HCT116 (cell line): ENCODE data around the gene PRMT3. TPM values are rescaled to one million over a fixed set of nuclear protein-coding genes. Genes with fewer than 3 reads are reported as not detected.

Source experiments
- ATAC-seq: fragments of 200-7000 bp; cut with Tn5 transposase; 2 replicates; pipeline ENCODE4 v1.9.1; 2020; ENCODE audit warnings: mild to moderate bottlenecking, moderate library complexity
- BruUV-seq: library from RNA; stranded (reverse); fragments of 400-500 nt; replicated peaks from 2 replicates; lab custom pipeline; 2021; lab: Mats Ljungman, UMichigan
- CTCF ChIA-PET: fragments of 300-600 bp; sonication (Branson Sonifier 250); formaldehyde crosslinking; loops from one replicate; lab custom pipeline; 2021; ENCODE audit warnings: antibody characterized with exemption; lab: Charles Lee
- POLR2A ChIA-PET: fragments of 300-600, 350-600 bp; sonication (Branson Sonifier 250); formaldehyde crosslinking; loops from one replicate; lab custom pipeline; 2021; ENCODE audit warnings: antibody characterized with exemption; lab: Charles Lee
- RAD21 ChIA-PET, 2 experiments: fragments of 300-600 bp; sonication (Branson Sonifier 250); formaldehyde crosslinking; loops; one replicate each; lab custom pipeline; 2023; ENCODE audit warnings: low total read pairs in 2 of 2; ENCODE audit not compliant: uncharacterized antibody in 2 of 2, unreplicated experiment in 2 of 2, low non-redundant PET in 1 of 2; lab: Charles Lee
- DNase-seq: peaks from one replicate; pipeline ENCODE4 v3.0.0-alpha.2; 2010; ENCODE audit warnings: low read depth, low spot score
- H2AFZ ChIP-seq: fragments of 200-600 bp; shearing (Covaris generic), sonication (generic); 2 replicates; pipeline ENCODE4 v1.6.1; 2017; ENCODE audit warnings: low read depth, mixed run types, mixed read lengths, antibody characterized with exemption, low read length; ENCODE audit not compliant: poor library complexity, severe bottlenecking
- H3K27ac ChIP-seq: 2 replicates; pipeline ENCODE4 v1.5.1; 2012; ENCODE audit warnings: low read depth, low read length
- H3K27me3 ChIP-seq: fragments of 200-600 bp; sonication (generic); 2 replicates; pipeline ENCODE4 v1.6.1; 2016; ENCODE audit warnings: mixed run types, low read length, mixed read lengths; ENCODE audit not compliant: insufficient read depth
- H3K36me3 ChIP-seq, 2 experiments: fragments of 200-500 bp in 1 of 2; fragments of 200-600 bp in 1 of 2; sonication (Bioruptor generic) in 1 of 2; sonication (generic) in 1 of 2; 2 replicates each; pipeline versions ENCODE4 v1.5.1 to v1.6.1; 2014 to 2016; ENCODE audit warnings: low read length in 2 of 2, inconsistent platforms in 1 of 2, mixed read lengths in 1 of 2, mixed run types in 1 of 2; ENCODE audit not compliant: insufficient read depth in 2 of 2, control insufficient read depth in 1 of 2
- H3K4me1 ChIP-seq, 2 experiments: fragments of 200-600 bp in 1 of 2; sonication (generic) in 1 of 2; 2 replicates each; pipeline versions ENCODE4 v1.5.1 to v1.6.1; 2012 to 2017; ENCODE audit warnings: low read length in 2 of 2, inconsistent platforms in 1 of 2, mild to moderate bottlenecking in 1 of 2, mixed read lengths in 1 of 2, mixed run types in 1 of 2, moderate library complexity in 1 of 2; ENCODE audit not compliant: insufficient read depth in 2 of 2, control insufficient read depth in 1 of 2
- H3K4me2 ChIP-seq: fragments of 200-600 bp; sonication (generic); 2 replicates; pipeline ENCODE4 v1.6.1; 2017; ENCODE audit warnings: mixed run types, low read length, mixed read lengths
- H3K4me3 ChIP-seq, 2 experiments: fragments of 200-600 bp in 1 of 2; sonication (generic) in 1 of 2; replicated peaks in 1 of 2; 2 replicates each; pipeline ENCODE4 v1.5.1; 2011 to 2016; ENCODE audit warnings: low read length in 2 of 2, control low read depth in 1 of 2, low read depth in 1 of 2, mild to moderate bottlenecking in 1 of 2, mixed read lengths in 1 of 2, mixed run types in 1 of 2
- H3K79me2 ChIP-seq: fragments of 200-600 bp; sonication (generic); 2 replicates; pipeline ENCODE4 v1.6.1; 2017; ENCODE audit warnings: mild to moderate bottlenecking, mixed run types, low read length, moderate library complexity, mixed read lengths; ENCODE audit not compliant: insufficient read depth
- H3K9ac ChIP-seq: fragments of 200-600 bp; sonication (generic); 2 replicates; pipeline ENCODE4 v1.6.1; 2016; ENCODE audit warnings: low read length, mixed read lengths
- H3K9me2 ChIP-seq: fragments of 200-600 bp; sonication (generic), shearing (Covaris generic); 2 replicates; pipeline ENCODE4 v1.6.1; 2017; ENCODE audit warnings: mixed run types, mild to moderate bottlenecking, moderate library complexity; ENCODE audit not compliant: insufficient read depth
- H3K9me3 ChIP-seq, 2 experiments: fragments of 200-500 bp in 1 of 2; fragments of 200-600 bp in 1 of 2; sonication (Bioruptor generic) in 1 of 2; sonication (generic) in 1 of 2; 2 replicates each; pipeline ENCODE4 v1.6.1; 2014 to 2017; ENCODE audit warnings: low read length in 2 of 2, mixed read lengths in 2 of 2, inconsistent platforms in 1 of 2, low read depth in 1 of 2, mild to moderate bottlenecking in 1 of 2, mixed run types in 1 of 2, moderate library complexity in 1 of 2; ENCODE audit not compliant: control insufficient read depth in 1 of 2, insufficient read depth in 1 of 2
- H4K20me1 ChIP-seq: fragments of 200-600 bp; sonication (generic), shearing (Covaris generic); 2 replicates; pipeline ENCODE4 v1.6.1; 2017; ENCODE audit warnings: mixed run types, mild to moderate bottlenecking, moderate library complexity; ENCODE audit not compliant: insufficient read depth
- CEBPB ChIP-seq: IDR thresholded peaks from 2 replicates; pipeline ENCODE4 v1.6.1; 2012; ENCODE audit warnings: low read depth
- ELF1 ChIP-seq: IDR thresholded peaks from 2 replicates; pipeline ENCODE4 v1.6.1; 2012; ENCODE audit warnings: low read depth, borderline replicate concordance
- FOSL1 ChIP-seq: IDR thresholded peaks from 2 replicates; pipeline ENCODE4 v1.6.1; 2012; ENCODE audit warnings: low read depth
- JUND ChIP-seq: IDR thresholded peaks from 2 replicates; pipeline ENCODE4 v1.6.1; 2012
- ZBTB33 ChIP-seq: IDR thresholded peaks from 2 replicates; pipeline ENCODE4 v1.6.1; 2011; ENCODE audit warnings: mild to moderate bottlenecking, low read length, moderate library complexity; ENCODE audit not compliant: insufficient replicate concordance; ENCODE audit errors: extremely low read depth
- intact Hi-C: fragments of 100-400 bp; cut with micrococcal nuclease; formaldehyde crosslinking; loops from 2 replicates; pipeline ENCODE4 v1.10.0; 2022
- total RNA-seq: library from RNA; stranded (reverse); gene quantifications from one replicate; pipeline ENCODE4 v1.2.1, GENCODE V29; 2021; ENCODE audit not compliant: unreplicated experiment
- TF ChIP-seq, protein P1 (sequence below): IDR thresholded peaks from 2 replicates; pipeline ENCODE4 v1.6.1; 2012; ENCODE audit warnings: low read depth
- TF ChIP-seq, protein P2 (sequence below): IDR thresholded peaks from 2 replicates; pipeline ENCODE4 v1.6.1; 2012

PRMT3 gene
- total RNA-seq, 1 experiment from 2014 or later: 24.3 TPM

GRCh38 chr11:20421946-20422345, 34.4 kb downstream of the PRMT3 start:
- Histone ChIP-seq H4K20me1 (no peaks in the 10 kb centered on the region), H3K9me3 (no peaks in the 10 kb centered on the region), H3K27me3 (no peaks in the 10 kb centered on the region), H3K4me2 (no peak overlapping the region), H3K4me1 (no peaks in the 10 kb centered on the region), H2AFZ (no peak overlapping the region), H3K4me3 (no peak overlapping the region), H3K36me3 (peaks cover 0 to 14% of the 10 kb centered on the region in 2 experiments; a peak in 3 of 4 replicates), H3K79me2 (peaks cover 19% of the 10 kb centered on the region), H3K9me2 (no peaks in the 10 kb centered on the region), H3K27ac (no peak overlapping the region), H3K9ac (no peak overlapping the region)
- intact Hi-C loops: no loop called here
- ChIA-PET CTCF (no interaction called here), POLR2A (no interaction called here), RAD21 (no interaction called here)
- BruUV-seq: no TSS peak
- ATAC-seq: no peak
- DNase-seq: no peak
- TF ChIP-seq, protein P1, sequence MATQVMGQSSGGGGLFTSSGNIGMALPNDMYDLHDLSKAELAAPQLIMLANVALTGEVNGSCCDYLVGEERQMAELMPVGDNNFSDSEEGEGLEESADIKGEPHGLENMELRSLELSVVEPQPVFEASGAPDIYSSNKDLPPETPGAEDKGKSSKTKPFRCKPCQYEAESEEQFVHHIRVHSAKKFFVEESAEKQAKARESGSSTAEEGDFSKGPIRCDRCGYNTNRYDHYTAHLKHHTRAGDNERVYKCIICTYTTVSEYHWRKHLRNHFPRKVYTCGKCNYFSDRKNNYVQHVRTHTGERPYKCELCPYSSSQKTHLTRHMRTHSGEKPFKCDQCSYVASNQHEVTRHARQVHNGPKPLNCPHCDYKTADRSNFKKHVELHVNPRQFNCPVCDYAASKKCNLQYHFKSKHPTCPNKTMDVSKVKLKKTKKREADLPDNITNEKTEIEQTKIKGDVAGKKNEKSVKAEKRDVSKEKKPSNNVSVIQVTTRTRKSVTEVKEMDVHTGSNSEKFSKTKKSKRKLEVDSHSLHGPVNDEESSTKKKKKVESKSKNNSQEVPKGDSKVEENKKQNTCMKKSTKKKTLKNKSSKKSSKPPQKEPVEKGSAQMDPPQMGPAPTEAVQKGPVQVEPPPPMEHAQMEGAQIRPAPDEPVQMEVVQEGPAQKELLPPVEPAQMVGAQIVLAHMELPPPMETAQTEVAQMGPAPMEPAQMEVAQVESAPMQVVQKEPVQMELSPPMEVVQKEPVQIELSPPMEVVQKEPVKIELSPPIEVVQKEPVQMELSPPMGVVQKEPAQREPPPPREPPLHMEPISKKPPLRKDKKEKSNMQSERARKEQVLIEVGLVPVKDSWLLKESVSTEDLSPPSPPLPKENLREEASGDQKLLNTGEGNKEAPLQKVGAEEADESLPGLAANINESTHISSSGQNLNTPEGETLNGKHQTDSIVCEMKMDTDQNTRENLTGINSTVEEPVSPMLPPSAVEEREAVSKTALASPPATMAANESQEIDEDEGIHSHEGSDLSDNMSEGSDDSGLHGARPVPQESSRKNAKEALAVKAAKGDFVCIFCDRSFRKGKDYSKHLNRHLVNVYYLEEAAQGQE: no peak
- no peak for TF ChIP-seq CEBPB
- TF ChIP-seq ELF1: no peak
- no peak for TF ChIP-seq ZBTB33
- TF ChIP-seq, protein P2, sequence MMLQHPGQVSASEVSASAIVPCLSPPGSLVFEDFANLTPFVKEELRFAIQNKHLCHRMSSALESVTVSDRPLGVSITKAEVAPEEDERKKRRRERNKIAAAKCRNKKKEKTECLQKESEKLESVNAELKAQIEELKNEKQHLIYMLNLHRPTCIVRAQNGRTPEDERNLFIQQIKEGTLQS: no peak
- TF ChIP-seq JUND: no peak
- TF ChIP-seq FOSL1: no peak
